ENCODE data around the gene OR4F29. TPM values are rescaled to one million over a fixed set of nuclear protein-coding genes. Genes with fewer than 3 reads are reported as not detected.
"Not testable (repeated sequence)": the region's sequence is repeated elsewhere in the genome, so short reads cannot be mapped to it uniquely, and the experiment has no call there.

Gene OR4F29
- total RNA-seq (not detected), polyA plus RNA-seq (under 1 TPM in 1 of 3 donors, not detected in 2; 0.04 TPM)
- long read RNA-seq, donor 1 = 0 reads
- long read RNA-seq, donor 2 = 0 reads

- ATAC-seq; H3K4me1 ChIP-seq; H3K27me3 ChIP-seq (ENCODE audit: insufficient read depth in 3 of 3, low read length in 2 of 3); H3K36me3 ChIP-seq (ENCODE audit: insufficient read depth in 1 of 2, low read depth in 1 of 2); H3K27ac ChIP-seq; intact Hi-C loops (cut with DNase I); H3K4me3 ChIP-seq; DNase-seq; H3K9me3 ChIP-seq: not testable (repeated sequence)
These were observed at the start of gene OR4F29 for GRCh38 chr1:451578-451977. TSS of gene OR4F29 (minus strand) at chr1:451678. CDS start at chr1:451678, 0 bp downstream.

Other genes starting within 250 kb of the OR4F29 start
- gene OR4F16, start 235.0 kb upstream of the OR4F29 start, total RNA-seq = not detected
- under 1 TPM in 1 of 3 donors, not detected in 2; 0.04 TPM for gene OR4F16, start 235.0 kb upstream of the OR4F29 start, polyA plus RNA-seq

All from psoas muscle (tissue), 8 donors.